ENCODE data around the gene FBXW8. TPM values are rescaled to one million over a fixed set of nuclear protein-coding genes. Genes with fewer than 3 reads are reported as not detected.

The FBXW8 gene
- total RNA-seq, 2 donors from 2014 or later = 3.1 to 7.4 TPM

DNA sequence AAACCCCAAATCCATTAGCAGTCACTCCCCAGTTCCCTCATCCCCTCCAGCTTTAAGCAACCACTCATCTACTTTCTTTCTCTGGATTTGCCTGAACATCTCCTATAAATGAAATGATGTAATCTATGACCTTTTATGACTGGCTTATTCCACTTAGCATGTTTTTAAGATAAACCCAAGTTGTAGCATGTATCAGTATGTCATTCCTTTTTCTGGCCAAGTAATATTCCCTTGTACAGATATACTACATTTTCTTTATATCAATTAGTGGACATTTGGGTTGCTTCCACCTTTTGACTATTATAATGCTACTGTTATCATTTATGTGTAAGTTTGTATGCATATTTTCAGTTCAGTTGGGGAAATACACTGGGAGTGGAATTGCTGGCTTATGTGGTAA, 105.1 kb downstream of the FBXW8 start:
- no peak overlapping the region for H3K27ac Mint-ChIP-seq
- peaks cover 17 to 23% of the 10 kb centered on the region in 2 donors for H3K9me3 Mint-ChIP-seq
- no peak for ATAC-seq
- DNase-seq (ENCODE audit: low spot score in 2 of 2) = no peak
- peaks cover 40 to 47% of the 10 kb centered on the region in 2 donors for H3K36me3 Mint-ChIP-seq

DNA sequence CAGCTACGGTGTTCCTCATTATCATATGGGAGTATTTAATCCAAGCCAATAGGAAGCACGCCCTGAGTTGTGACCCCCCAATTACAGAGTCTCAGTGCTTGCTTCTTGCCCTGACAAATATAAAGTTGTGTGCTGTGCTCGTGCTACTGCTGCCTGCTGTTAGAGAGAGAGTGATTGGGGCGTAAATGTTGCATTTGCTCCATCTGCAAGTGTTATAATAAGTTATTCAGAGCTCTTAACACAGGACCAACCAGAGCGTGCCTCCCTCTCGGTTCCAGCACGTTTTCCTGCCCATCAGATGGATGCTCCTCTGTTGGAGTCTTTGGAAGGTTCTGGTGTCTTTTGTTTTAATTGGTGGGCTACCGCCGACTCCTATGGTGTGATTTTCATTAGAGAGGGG, 107.1 kb downstream of the FBXW8 start:
- Mint-ChIP-seq H3K27ac (no peak overlapping the region), H3K9me3 (peaks cover 13 to 23% of the 10 kb centered on the region in 2 donors), H3K36me3 (peaks cover 35 to 39% of the 10 kb centered on the region in 2 donors)
- no peak for ATAC-seq
- no peak for DNase-seq (ENCODE audit: low spot score in 2 of 2)

DNA sequence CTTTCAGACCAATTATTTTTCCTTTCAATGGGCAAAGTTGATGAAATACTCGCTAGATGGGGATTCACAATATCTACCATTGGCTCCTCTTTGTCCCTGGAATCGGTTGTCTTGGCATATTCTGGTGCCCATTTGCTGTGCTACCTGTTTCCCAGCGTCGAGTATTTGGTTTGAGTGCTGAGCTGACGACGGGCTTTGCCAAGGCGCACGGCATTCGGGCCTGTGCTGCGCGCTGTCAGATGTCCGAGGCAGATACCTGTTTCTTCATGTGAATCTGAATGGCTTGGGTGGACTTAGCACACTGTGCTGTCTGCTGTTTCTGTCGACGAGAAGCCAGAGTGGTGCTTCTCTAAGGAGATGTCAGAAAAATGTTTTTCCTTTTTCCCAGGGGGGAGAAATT, 107.5 kb downstream of the FBXW8 start:
- H3K36me3 Mint-ChIP-seq = peaks cover 31 to 34% of the 10 kb centered on the region in 2 donors
- no peak for ATAC-seq
- no peak for DNase-seq (ENCODE audit: low spot score in 2 of 2)
- H3K9me3 Mint-ChIP-seq = peaks cover 10 to 19% of the 10 kb centered on the region in 2 donors
- H3K27ac Mint-ChIP-seq = no peak overlapping the region

DNA sequence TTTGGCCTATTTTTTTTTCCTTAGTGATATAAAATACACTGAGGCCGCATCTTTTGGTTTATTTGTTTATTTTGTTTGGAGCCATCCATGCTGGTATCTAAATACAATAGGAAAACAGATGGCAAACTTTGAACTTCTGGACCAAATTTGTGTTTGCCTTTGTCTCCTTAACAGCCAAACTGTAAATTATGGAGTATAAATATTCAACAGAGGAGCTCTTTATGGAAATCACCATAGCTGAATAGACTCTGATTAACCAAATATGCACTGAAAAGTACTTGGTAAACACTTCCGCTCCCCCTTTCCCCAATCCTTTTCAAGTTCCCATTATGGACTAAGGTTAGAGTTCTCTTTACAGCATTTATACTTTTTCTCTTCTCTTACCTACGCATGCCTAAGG, 107.9 kb downstream of the FBXW8 start:
- H3K36me3 Mint-ChIP-seq = peaks cover 30 to 31% of the 10 kb centered on the region in 2 donors
- no peak overlapping the region for H3K27ac Mint-ChIP-seq
- peaks cover 10 to 18% of the 10 kb centered on the region in 2 donors for H3K9me3 Mint-ChIP-seq
- ATAC-seq = no peak
- DNase-seq (ENCODE audit: low spot score in 2 of 2) = no peak

- Mint-ChIP-seq H3K9me3 (peaks cover 0 to 8% of the 10 kb centered on the region in 2 donors), H3K36me3 (peaks cover 18 to 22% of the 10 kb centered on the region in 2 donors), H3K27ac (no peak overlapping the region)
- no peak for DNase-seq (ENCODE audit: low spot score in 2 of 2)
- ATAC-seq = no peak
These were observed 109.1 kb downstream of the FBXW8 start for GRCh38 chr12:117019866-117020265.

DNA sequence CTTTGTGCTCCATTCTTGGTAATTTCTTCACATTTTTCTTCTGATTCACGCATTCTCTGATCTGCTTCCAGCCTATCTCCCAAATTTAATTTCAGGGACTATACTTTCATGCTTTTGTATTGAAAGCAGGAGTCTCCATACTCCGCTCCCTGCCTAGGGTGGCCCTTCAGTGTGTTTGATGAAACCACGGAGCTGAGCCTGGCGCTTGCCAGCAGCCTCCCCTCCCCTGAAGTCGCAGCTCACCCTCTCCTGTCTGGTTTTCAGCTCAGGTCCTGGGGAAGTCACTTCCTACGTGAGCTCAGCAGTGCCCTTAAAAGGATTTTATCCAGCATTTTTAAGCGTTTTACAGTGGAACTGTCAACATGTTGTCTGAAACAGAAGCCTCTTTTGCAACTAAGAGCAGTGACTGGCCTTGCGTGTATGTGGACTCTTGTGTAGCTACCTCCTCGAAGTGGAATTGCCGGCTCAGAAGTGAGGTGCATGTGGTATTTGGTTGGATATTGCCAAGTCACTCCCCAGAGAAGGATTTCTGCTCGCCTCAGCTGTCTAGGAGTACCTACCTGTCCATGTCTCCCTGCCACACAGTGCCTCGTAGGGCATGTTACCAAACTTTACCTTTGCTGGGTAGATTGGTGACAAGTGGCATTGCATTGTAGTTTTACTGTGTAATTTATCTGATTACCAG, 109.9 kb downstream of the FBXW8 start:
- Mint-ChIP-seq H3K9me3 (peaks cover 0 to 2% of the 10 kb centered on the region in 2 donors), H3K27ac (no peak overlapping the region), H3K36me3 (peaks cover 10 to 15% of the 10 kb centered on the region in 2 donors)
- ATAC-seq (no peak), DNase-seq (ENCODE audit: low spot score in 2 of 2) (no peak)

- DNase-seq (ENCODE audit: low spot score in 2 of 2) (no peak), ATAC-seq (no peak)
- Mint-ChIP-seq H3K36me3 (peaks cover 0 to 4% of the 10 kb centered on the region in 2 donors), H3K27ac (no peak overlapping the region), H3K9me3 (no peaks in the 10 kb centered on the region)
These were observed 111.7 kb downstream of the FBXW8 start for GRCh38 chr12:117022465-117022864.

- peaks cover 0 to 4% of the 10 kb centered on the region in 2 donors for H3K36me3 Mint-ChIP-seq
- H3K9me3 Mint-ChIP-seq = no peaks in the 10 kb centered on the region
- DNase-seq (ENCODE audit: low spot score in 2 of 2) = no peak
- H3K27ac Mint-ChIP-seq = peak overlapping the region in 1 of 2 donors; percentile 62
- no peak for ATAC-seq
These were observed 113.5 kb downstream of the FBXW8 start for GRCh38 chr12:117023998-117024960.

DNA sequence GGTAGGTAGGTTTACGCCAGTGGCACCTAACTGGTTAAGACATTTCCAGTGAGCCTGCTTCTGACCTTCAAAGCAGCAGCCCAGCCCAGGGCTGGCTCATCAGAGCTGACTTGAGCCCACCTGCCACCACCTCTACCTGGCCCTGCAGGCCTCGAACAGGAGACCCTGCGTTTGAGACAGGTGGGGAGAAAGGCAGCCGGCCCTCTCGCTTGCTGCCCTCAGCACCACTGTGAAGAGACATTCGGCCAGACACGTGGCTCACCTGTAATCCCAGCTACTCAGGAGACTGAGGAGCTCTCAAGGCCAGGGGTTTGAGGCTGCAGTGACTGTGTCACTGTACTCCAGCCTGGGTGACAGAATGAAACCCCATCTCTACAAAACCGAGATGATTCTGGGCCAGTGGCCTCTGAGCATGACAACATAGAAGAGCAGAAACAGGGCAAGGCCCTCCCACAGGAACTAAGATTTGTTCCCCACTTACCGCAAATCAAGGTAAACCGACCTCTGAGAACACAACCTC, 114.3 kb downstream of the FBXW8 start:
- ATAC-seq = peak in 1 of 2 donors; percentile 9
- no peaks in the 10 kb centered on the region for H3K9me3 Mint-ChIP-seq
- DNase-seq (ENCODE audit: low spot score in 2 of 2) = no peak
- H3K27ac Mint-ChIP-seq = peak overlapping the region in 1 of 2 donors; percentile 68
- H3K36me3 Mint-ChIP-seq = peaks cover 0 to 4% of the 10 kb centered on the region in 2 donors

DNA sequence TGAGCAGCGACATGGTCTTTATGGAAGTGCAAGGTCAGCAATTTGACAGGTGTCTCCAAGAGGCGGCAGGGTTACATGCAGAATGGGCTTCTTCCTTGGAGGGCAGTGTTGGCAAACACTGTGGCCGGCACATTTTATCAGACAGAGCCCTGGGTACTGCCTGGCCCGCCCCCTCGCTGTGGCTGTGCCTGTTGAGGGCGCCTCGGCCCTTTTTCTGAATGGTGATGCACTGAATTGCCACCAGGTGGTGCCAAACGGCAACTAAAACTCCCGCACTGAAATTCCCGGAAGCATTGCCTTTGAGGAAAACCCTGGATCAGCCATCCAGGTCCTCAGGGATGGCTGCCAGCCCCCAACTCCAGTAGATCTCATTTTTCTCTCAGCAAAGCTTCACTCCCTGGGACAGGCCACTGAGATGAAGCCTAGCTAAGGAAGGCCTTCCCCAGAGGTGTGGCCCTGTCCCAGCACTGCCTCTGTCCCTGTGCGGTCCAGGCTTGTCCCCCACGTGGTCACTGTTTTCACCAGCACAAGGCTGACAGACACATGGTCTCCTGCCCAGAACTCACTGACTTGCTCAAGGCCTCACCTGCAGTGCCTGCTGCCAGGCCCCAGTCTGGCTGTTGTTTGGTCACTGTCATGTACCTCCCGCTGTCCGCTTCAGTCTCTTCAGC, 114.9 kb downstream of the FBXW8 start:
- peak overlapping the region; percentile 68 to 74 for H3K27ac Mint-ChIP-seq
- DNase-seq (ENCODE audit: low spot score in 2 of 2) = peak in 1 of 2 donors; percentile 56
- no peaks in the 10 kb centered on the region for H3K9me3 Mint-ChIP-seq
- H3K36me3 Mint-ChIP-seq = peaks cover 0 to 4% of the 10 kb centered on the region in 2 donors
- peak; percentile 73 to 77 for ATAC-seq

DNA sequence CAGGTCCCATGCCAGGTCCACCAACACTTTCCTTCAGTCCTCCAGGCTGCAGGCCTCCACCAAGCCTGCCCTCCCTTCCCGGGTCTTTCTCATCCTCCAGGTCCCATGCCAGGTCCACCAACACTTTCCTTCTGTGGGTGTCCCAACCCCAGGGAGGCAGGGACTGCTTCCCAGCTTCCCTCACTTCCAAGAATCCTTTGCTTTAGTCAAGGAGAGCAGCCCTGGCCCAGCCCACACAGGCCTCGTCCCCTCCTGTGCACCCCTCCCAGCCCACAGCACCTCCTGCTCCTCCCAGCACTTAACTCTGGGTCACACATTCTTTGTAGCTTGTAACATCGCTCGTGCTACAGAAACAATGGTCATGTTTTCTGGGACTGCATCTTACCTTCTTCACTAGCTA, 115.6 kb downstream of the FBXW8 start:
- ATAC-seq = no peak
- DNase-seq (ENCODE audit: low spot score in 2 of 2) = no peak
- no peaks in the 10 kb centered on the region for H3K9me3 Mint-ChIP-seq
- H3K36me3 Mint-ChIP-seq = peaks cover 0 to 4% of the 10 kb centered on the region in 2 donors
- H3K27ac Mint-ChIP-seq = peak overlapping the region; percentile 71 to 74

GRCh38 chr12:117026921-117027250, 116.1 kb downstream of the FBXW8 start:
- peak overlapping the region; percentile 71 to 74 for H3K27ac Mint-ChIP-seq
- no peak for ATAC-seq
- no peaks in the 10 kb centered on the region for H3K9me3 Mint-ChIP-seq
- DNase-seq (ENCODE audit: low spot score in 2 of 2) = no peak
- peaks cover 0 to under 1% of the 10 kb centered on the region in 2 donors for H3K36me3 Mint-ChIP-seq

DNA sequence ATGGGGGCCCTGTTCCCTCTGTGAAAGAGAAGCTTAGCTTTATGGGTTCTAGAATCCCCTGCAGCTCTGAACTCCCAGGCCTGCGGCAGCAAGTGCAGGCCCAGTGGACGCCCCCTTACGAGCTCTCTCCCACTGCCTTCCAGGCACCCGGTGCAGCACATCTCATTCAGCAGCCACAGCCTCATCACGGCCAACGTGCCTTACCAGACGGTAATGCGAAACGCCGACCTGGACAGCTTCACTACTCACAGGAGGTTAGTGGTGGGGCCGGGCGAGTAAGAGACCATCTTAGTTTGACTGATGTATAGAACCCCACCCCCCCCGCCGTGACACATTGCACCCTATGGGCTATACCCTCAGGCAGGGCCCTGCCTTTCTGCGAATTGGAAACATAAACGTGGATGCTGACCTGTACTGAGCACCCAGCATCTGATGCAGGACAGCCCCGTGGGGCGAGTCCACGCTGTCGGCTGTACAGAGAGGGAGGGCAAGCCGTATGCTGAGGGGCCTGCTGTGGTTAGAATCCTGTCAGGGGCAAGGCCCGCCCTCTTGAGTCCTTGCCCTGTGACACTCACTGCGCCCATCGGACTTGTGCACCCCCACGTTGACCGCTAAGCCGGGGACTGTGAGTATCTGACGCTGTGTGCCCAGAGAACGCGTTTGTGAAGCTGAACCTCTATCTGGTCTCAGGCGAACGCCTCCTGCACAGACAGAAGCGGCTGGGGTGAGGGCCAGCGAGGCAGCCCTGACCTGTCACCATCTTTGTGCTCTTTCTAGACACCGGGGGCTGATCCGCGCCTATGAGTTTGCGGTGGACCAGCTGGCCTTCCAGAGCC, 116.7 kb downstream of the FBXW8 start:
- H3K36me3 Mint-ChIP-seq = no peaks in the 10 kb centered on the region
- no peak for DNase-seq (ENCODE audit: low spot score in 2 of 2)
- no peak for ATAC-seq
- H3K9me3 Mint-ChIP-seq = no peaks in the 10 kb centered on the region
- no peak overlapping the region for H3K27ac Mint-ChIP-seq

DNA sequence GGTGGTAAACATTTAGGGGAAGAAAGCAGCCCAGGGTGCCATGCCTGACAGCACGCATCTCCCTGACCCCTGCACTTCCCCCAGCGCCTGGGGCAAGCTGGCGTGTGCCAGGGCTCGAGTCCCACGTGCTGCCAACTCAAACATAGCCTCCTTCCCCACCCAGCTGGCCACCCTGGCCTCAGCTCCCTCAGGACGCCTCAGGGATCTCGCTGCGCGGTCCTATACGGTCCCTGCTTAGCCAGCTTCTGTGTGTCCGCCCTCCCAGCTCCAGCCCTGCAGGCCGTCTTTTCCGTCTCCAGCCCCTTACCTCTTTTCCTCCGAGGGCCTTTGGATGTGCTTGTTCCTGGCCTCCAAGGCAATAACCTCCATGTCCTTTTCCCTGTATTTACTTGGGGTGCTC, 117.5 kb downstream of the FBXW8 start:
- H3K36me3 Mint-ChIP-seq = no peaks in the 10 kb centered on the region
- peak overlapping the region in 1 of 2 donors; percentile 44 for H3K27ac Mint-ChIP-seq
- DNase-seq (ENCODE audit: low spot score in 2 of 2) (no peak), ATAC-seq (no peak)
- H3K9me3 Mint-ChIP-seq = no peaks in the 10 kb centered on the region

- H3K36me3 Mint-ChIP-seq = no peaks in the 10 kb centered on the region
- H3K27ac Mint-ChIP-seq = peak overlapping the region in 1 of 2 donors; percentile 14
- H3K9me3 Mint-ChIP-seq = no peaks in the 10 kb centered on the region
- ATAC-seq (no peak), DNase-seq (ENCODE audit: low spot score in 2 of 2) (no peak)
These were observed 119.6 kb downstream of the FBXW8 start for GRCh38 chr12:117030187-117030900.

Data from activated naive CD4-positive, alpha-beta T cell treated with anti-CD3 and anti-CD28 coated beads, Interleukin-2, amount 50 U/mL, for 72 hours (primary cell).